Cardiac fibroblast (primary cell): ENCODE results near the gene LGALS3BP.

Experiments
- DNase-seq, 2 donors: peaks; one replicate each; pipeline versions ENCODE4 v3.0.0 to v3.0.0-alpha.2; 2010; ENCODE audit warnings: low read depth in 2 of 2
- H3K4me3 ChIP-seq, 2 donors: replicated peaks in 1 of 2; 1 replicate in 1 of 2; 2 replicates in 1 of 2; pipeline ENCODE4 v1.5.1; 2011; ENCODE audit warnings: low read depth in 2 of 2, low read length in 2 of 2, mild to moderate bottlenecking in 2 of 2, moderate library complexity in 1 of 2
- CTCF ChIP-seq: IDR thresholded peaks from one replicate; pipeline ENCODE4 v1.5.1; 2011; ENCODE audit warnings: low read depth, mild to moderate bottlenecking, low read length, inconsistent platforms

Gene LGALS3BP

DNA sequence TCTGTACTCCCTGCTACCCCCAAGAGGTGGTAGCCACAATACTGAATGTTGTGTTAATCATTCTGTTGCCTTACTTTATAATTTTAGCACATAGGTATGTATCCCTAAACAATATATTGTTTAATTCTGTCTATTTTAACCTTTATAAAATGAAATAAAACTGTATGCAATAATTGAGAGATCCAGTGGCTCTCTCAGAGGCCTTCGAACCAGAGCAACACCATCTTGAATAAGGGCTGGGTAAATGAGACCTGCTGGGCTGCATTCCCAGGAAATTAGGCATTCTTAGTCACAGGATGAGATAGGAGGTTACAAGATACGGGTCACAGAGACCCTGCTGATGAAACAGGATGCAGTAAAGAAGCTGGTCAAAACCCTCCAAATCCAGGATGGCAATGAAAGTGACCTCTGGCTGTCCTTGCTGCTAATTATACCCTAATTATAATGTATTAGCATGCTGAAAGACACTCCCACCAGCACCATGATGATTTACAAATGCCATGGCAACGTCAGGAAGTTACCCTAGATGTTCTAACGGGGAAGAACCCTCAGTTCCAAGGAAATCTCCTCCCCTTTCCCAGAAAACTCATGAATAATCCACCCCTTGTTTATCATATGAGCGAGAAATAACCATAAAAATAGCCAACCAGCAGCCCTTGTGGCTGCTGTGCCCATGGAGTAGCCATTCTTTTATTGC lies 31.9 kb upstream of the LGALS3BP start:
- H3K4me3 ChIP-seq: no peak overlapping the region
- peak; percentile 74 to 82 for DNase-seq
- TF ChIP-seq CTCF: no peak

DNA sequence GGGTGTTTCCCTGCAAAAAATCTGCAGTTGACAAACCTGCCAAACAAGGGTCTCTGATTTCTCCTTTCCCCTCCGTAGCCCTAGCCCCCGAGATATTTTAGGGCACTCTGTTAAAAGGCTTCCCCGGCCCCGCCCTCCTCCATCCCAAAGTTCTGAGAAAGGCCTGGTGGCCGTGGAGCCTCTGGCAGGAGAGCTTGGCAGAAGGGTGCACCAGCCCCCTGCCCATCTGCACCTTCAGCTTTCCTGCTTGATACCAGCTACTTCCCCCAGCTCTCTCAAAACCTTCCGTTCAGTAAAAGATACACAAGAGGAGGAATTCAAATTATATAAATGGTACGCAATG lies 30.6 kb upstream of the LGALS3BP start:
- no peak for DNase-seq
- H3K4me3 ChIP-seq: no peak overlapping the region
- TF ChIP-seq CTCF: no peak

DNA sequence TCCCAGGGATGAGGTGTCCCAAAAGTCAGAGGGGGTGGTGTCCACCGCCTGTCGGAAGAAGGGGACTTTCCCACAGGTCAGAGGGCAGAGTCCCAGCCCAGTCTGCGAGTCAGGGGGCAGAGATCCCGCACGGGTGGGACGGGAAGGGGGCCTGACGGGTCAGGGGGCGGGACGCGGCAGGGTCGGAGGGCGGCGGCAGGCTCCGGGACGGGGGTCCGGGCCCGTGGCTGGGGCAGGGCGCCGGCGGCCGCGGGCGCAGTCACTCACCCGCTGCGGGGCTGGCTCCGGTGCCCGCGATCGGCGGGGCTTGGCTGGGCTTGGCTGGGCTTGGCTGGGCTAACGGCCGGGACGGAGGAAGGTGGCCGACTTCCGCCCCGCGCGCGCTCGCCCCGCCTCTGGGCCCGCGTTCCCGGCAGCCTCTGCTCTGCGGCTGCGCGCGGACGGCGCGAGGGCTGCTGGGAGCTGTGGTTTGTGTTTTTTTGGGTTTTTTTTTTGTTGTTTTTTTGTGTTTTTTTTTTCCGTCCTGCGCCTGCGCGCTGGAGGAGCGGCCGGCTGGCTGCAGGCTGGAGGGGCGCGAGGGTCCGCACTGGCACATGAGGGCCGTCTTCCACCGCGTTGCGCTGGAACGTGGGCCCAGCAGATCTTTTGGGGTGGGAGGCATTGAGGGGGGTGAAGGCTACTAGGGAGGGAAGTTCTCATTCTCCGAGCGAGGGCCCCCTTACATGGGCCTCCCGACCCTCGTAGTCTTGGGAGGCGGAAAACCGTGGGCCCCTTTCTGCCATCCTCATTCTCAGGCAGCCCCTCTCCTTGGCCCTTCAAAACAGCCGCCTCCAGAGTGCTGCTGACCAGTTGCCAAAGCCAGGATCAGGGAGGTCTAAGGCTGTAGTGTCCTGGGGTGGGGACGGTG lies 29.9 kb upstream of the LGALS3BP start, which contains the start of gene CANT1:
Gene CANT1, minus strand, starts transcription at position 368 of the 907 bp plus-strand sequence. CDS start 12,142 bp downstream, outside the sequence.
- DNase-seq: peak; percentile 84 to 91
- H3K4me3 ChIP-seq: peak within 1 kb of the TSS; percentile 74 to 83
- TF ChIP-seq CTCF: no peak

DNA sequence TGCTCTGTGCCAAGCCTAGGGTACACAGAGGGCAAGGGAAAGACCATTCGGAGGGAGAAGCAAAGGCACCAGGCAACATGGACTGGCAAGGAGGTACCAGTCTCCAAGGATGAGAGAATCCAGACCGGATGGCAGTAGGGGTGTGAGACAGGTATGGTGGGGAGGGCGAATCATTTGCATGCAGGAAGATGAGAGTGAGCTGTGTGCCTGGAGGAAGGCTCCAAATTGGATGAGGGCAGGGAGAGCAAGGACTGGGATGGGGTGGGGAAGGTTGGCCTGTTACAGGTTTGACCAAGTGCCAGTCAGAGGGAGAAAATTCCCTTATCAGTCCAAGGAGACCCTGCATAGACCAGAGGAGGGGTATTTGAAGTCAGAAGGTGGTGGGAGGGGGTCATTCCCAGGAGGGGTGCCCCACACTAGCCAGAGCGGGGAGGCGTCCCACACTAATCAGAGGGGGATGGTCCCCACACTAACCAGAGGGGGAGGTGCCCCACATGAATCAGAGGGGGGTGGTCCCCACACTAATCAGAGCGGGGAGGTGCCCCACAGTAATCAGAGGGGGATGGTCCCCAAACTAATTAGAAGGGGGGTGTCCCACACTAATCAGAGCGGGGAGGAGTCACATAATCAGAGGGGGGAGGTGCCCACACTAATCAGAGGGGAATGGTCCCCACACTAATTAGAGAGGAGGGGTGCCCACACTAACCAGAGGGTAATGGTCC lies 29.1 kb upstream of the LGALS3BP start:
- no peak for TF ChIP-seq CTCF
- no peak for DNase-seq
- H3K4me3 ChIP-seq: peak overlapping the region; percentile 74 to 83

GRCh38 chr17:79007504-79008381 lies 28.0 kb upstream of the LGALS3BP start:
- no peak overlapping the region for H3K4me3 ChIP-seq
- no peak for TF ChIP-seq CTCF
- DNase-seq: no peak

DNA sequence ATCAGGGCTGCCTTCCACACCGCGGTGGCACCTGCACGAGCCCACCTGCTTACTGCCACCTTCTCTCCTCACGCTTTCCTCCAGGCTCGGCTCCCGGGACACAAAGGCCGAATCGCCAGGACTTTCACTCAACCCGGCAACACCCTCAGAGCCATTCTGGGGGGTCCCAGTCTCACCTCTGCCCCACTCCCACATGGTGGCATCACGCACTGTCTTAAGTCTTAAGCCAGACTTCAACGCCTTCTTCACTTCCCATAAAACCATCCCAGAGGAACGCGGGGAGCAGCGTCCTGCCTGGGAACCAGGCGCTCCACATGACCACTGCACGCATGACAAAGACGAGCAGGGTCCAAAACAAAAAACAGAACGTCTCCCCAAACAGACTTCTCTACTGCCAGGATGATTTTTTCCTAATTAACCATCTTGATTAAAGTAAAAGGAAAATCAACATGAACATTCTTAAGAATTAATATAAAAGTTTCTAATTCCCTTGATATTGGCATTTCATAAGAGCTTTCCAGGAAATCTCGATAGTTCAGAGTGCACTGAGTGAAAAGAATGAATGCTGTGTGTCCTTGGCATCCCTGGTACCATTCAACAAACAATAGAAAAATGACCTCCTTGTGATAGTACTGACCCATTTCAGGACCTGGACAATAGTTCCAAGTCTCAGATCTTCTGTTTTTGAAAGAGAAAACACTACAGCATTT lies 27.2 kb upstream of the LGALS3BP start:
- no peak for DNase-seq
- TF ChIP-seq CTCF: no peak
- no peak overlapping the region for H3K4me3 ChIP-seq
